T follicular helper cell (primary cell): Measurements from ENCODE around the gene RAD51B.

ENCODE experiments used
- DNase-seq: peaks from one replicate; pipeline ENCODE4 v3.0.0-alpha.2; 2020; ENCODE audit warnings: low read depth

The RAD51B gene

DNA sequence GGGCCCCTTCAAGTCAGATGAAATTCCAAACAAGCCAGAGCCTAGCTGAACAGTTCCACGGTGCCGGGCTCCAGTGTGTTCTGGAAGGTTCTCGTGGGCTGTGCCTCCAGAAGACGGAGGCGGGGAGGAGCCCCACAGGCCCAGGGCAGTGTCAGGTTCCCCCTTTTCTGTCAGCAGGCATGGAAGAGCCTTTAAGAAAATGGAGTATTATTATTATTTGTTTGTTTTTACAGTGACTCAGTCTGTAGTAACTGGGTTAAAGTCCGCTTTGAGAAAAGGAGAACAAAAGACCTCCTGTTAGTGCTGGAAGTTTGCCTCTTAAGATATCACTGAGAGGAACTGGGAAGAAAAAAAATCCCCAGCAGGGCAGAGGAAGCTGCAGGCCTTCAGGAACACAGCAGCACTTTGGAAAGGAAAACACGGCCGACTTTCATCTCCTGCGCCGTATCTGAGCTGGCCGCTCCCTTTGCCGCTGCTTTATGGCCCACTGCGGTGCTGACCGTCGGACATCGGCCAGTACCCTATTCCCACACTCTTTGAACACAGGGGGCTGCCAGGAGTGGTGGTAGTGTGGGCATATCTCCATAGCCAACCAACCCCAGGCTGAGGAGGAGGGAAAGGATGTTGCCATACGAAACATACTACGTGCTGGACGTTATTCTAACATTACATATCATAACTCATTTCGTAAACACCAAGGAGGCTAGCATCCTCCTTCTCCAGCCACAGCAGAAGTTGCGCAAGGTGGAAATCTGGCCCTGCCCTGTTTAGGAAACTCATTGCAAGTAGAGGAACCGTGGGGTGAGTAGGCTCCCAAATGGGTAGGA is 779.3 kb downstream of the RAD51B start:
- DNase-seq: no peak

- DNase-seq: no peak
Observed at GRCh38 chr14:68599896-68600610, 780.5 kb downstream of the RAD51B start.

- no peak for DNase-seq
Observed at GRCh38 chr14:68602507-68602906, 782.9 kb downstream of the RAD51B start.

DNA sequence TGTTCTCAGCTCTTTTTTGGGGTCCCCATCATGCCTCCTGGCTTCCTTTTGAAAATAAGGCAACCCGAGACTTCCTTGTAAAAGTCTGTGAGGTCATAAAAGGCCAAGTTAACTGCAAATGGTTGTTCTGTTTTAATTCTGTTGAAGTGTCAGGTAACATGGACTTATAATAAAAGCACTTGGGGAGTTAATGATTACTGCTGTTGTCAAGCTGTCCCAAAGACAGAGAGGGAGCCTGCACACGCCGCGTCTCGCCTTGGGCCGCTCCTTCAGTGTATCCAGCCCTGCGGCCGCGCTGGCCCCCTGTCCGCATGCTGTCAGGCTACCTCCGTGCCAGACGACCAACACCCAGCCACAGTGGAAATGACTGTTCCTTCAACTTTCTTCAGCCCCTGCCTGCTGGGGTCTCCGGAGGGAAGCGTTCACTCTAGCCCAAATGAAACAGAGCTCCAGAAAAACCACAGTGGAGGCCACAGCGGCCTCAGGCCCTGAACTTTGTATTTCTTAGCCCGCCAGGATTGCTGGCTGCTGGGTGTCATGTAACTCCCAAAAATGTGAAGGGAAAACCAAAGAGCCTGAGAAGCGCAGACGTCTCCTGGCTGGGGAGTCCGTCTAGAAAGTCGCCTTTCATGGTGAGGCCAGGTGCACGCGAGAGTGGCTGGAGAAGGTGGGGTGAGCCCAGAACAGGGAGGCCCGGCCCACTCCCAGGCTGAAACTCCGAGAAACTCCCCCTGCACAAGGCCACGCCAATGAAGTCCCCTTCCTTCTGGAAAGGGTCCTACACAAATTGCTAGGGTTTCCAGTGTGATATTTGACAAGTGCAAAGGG is 784.2 kb downstream of the RAD51B start:
- no peak for DNase-seq

DNA sequence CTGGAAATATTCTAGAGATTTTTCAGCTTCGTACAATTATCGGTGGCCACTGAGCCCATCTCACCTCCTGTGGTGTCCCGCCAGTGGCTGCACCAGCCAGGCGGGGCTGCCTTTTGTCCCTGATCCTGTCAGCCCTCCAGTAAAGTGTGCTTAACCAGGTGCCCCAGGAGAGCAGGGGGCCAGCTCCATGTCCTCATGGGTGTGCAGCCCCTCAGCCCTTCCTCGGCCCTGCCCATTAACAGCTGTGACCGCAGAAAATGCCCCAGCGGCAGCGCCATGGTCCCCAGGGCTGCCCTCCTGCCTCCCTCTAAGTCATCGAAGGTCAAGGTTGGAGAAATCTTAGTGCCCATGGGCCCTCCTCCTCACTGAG is 784.8 kb downstream of the RAD51B start:
- DNase-seq: no peak

DNA sequence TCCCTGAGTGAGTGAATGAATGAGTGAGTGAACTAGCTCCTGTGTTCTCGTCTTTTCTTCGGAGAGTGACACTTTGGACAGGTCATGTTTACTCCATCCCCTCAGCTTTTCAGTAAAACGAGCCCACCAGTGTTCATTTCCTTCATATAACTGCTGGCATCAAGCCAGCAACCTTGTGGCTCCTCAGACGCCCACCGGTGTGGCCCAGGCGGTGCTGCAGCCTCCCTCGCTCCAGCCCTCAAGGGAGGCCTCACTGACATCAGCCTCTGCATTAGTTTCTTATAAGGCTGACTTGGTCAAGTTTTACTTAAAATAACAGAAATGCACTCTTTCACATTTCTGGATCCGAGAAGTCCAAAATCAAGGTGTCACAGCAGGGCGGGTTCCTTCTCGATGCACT is 785.2 kb downstream of the RAD51B start:
- DNase-seq: no peak

- DNase-seq: no peak
Observed at GRCh38 chr14:68606176-68606575, 786.6 kb downstream of the RAD51B start.

DNA sequence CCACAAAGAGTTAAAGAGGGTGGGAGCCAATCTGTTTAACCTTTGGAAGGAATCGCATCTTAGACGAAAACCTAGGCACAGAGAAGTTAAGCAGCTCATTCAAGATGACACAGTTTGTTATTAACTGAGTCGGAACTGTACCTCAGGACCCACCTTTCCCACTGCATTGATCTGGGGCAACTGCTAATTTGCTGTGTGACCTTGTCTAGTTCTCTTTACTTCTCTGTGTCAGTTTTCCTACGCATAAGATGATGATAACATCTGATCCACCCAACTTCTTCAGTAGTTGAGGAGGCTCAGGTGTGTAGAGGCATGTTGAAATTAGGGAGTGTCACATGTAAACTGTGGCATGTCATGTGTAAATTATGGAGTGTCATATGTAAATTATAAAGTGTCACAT is 787.1 kb downstream of the RAD51B start:
- no peak for DNase-seq

DNA sequence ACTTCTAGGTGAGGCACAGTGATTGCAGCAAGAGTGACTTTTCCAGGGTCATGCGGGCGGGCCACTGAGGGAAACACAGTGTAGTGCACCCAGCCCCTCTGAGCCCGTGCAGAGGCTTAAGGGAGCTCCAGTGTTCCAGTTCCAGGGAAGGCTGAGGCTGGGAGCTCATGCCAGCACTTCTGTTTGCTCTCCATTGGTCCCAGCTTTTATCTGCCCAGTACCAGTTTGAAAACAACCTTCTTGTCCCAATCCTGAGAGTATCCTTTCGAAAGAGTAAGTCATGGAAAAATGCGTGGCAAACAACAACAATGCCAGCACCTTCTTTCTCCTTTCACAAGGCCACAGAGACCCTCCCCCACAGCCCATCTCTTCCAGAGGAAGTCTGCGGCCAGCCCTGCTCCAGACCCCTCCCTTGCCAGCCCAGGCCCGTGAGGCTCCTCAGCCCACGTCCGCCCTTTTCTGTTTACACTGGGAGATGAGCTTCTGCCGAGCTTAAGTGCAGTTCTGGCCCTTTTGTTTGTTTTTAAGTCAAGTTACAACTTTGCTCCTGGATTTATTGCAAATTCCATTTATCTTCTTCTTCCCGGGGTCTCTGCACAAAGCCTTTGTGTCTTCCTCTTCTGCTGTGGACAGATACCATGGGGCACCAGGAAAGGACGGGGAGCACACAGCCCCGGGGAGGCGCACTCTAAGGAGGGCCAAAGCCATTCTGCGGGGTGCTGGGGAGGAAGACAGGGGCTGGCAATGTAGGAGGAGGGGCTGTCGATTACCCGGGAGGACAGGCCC is 787.7 kb downstream of the RAD51B start:
- no peak for DNase-seq

DNA sequence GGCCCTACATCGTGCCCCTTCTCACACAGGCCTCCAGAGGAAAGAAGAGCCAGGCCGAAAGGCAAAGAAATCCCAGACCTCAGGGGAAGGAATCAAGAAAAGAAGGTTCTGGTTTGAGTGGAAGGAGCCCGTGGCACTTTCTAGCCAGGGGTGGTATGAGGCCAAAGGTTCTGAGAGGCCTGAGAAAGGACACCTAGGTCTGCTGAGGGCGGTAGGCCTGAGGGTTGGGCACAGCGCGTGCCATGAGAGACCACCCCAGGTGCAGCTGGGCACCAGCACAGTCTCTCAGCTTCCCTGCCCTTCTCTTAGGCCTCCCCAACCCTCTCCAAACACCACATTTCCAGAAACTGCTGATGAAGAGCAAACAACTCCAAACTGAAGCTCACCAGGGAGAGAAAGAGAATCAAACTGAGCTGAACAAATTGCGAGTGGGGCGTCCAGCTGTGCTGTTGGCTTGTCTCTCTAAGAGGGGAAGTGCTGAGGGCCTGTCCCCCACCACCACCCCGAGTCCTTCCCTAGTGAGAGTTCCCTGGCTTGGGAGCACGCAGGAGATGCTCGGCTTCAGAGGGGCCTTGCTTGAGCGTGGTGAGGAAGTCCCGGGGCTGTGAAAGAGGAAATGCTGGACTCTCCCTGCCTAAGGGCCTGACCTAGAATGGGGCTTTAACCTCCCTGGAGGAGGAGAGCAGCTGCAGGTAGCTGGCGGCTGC is 788.4 kb downstream of the RAD51B start:
- no peak for DNase-seq

DNA sequence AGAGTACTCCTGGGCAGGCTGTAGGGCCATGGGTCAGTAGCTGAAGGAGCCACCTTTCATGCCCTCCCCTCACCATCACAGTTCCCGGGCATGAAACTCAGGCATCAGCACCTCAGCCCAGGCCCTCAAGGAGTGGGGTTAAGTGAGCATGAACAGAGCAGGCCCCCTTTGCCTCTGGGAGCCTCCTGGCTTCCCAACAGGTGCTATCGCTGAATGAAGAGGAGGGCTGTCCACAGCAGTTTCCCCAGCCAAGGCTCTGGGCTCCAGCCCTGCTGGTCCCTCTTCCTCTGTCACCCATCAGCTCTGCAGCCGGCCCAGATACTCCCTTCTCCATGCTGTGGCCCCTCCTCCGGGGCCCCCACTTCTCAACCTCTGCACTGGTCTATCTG is 789.0 kb downstream of the RAD51B start:
- DNase-seq: no peak

GRCh38 chr14:68609012-68609411 is 789.4 kb downstream of the RAD51B start:
- DNase-seq: no peak

- no peak for DNase-seq
Observed at GRCh38 chr14:68610251-68610793, 790.7 kb downstream of the RAD51B start.

DNA sequence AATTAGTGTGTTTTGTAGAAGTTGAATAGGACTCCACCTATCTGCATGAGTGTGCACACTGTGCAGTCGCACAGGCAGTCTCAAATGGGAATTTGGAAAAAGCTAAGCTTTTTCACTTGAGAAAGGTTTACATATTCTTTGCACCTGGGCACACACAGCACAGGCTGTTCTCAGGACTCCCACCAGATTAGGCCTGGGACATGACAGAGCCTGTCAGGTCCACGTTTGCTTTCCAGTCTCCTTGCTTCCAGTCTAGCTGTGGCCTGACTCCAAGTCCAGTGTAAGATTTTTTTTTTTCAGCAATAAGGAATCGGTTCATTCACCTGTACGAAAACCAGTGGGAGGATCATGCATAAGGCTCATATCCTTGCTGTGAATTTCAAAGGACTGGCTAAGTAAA is 792.0 kb downstream of the RAD51B start:
- DNase-seq: no peak

- no peak for DNase-seq
Observed at GRCh38 chr14:68612049-68612448, 792.5 kb downstream of the RAD51B start.

GRCh38 chr14:68616221-68616902 is 796.8 kb downstream of the RAD51B start:
- DNase-seq: no peak

GRCh38 chr14:68619790-68620574 is 800.4 kb downstream of the RAD51B start:
- DNase-seq: no peak

DNA sequence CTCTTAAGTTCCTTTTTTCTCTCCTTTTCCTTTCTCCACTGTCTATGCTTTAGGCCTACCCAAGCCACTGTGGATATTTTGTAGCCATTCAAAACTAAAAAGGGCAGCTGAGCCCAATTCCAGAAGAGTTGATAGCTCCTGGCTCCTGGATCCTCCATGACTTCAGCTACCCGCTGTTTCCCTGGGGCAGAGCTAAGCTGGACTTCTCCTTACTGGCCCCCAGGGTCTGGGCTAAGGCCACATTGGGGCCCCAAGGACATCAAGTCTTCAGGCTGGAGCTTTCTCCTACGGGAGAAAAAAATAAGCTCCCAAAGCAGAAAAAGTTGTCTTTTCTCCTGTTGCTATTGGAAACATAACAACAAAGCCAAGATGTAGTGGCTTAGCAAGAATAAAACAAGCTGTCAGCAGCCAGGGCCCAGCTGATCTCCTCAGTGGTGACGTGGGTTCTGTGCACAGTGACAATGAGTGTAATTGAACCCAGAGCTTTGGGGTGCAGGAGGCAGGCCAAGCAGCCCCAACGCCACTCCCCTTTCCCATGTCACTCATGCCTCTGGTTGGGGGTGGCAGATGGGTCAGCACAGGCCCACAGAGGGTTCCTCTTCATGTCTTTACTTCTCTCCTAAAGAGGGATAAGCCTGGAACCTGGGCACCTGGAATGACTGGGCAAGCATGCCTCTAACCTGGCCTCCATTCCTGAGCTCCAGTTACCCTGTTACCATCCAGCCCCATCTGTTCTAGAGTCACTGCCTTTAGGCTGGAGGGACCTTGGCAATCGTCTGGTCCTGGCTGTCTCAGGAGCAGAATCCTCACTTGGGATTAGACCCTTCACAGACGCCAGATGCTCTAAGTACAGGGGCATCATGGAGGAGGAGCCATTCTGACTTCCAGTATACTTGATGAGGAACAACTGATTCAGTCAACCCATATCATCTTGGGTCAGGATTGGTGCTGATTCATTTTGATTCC is 802.1 kb downstream of the RAD51B start:
- no peak for DNase-seq
